Stimulated activated CD8-positive, alpha-beta memory T cell treated with anti-CD3 and anti-CD28 coated beads, Interleukin-7, amount 100 ng/mL, for 48 hours (primary cell): ENCODE measurements around the gene FCRL4.

Experiments
- DNase-seq, 2 donors: peaks; one replicate each; pipeline ENCODE4 v3.0.0-alpha.2; 2020; ENCODE audit warnings: low read depth in 1 of 2; ENCODE audit errors: extremely low read depth in 1 of 2

FCRL4 gene

DNA sequence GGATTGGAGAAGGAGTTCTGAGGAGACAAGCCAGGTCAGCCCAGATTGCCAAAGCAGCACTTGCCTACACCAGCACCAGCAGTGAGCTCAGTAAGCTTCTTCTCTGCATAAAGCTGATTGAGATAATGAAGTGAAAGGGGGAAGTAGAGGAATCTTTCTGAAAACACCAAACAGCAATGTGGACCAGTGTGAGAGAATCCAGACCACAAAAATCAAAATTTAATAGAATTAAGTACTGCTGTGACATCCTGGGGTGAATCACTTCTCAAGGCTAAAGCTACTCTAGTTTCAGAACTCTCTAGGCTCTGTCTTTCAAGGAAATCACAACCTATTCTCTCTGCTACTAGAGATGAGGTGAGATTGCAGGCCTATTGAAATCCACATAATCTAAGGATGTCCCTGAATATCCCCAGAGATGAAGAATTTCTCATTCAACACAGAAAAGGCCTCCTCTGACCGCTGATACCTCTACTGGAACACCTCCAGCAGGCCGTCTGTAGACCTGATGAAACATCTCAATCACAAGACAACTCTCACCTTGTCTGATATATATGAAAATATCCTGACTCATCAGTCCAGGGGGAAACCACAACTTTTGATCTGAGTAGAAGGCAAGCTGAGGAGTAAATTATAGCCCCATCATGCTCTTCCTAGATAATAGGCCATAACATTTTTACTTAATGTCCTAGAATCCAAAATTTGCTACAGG lies at the start of gene FCRL4:
Gene FCRL4 (minus strand): TSS at position 127 of the 709 bp plus-strand sequence. CDS start 141 bp downstream, outside the sequence.
- no peak for DNase-seq

DNA sequence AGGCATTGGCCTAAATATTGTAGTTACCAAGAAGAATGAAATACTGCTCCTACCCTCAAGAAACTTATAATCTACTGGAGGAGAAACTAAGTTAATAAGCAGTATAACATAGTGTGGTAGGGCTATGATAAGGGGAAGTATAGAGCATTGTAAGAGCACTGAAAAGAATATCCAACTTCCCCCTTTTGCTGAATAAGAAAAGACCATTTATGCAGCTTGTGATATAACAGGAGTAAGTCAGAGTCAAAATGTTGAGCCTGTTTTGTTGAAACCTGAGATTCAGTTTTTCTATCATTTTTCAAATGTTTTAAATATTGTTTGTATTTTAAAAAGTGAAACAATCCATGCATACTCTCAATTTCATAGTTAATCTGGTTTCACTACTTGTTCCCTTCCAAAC lies 48.3 kb upstream of the FCRL4 start:
- DNase-seq: no peak

- DNase-seq: no peak
These were observed 43.3 kb upstream of the FCRL4 start for GRCh38 chr1:157641177-157641576.

DNA sequence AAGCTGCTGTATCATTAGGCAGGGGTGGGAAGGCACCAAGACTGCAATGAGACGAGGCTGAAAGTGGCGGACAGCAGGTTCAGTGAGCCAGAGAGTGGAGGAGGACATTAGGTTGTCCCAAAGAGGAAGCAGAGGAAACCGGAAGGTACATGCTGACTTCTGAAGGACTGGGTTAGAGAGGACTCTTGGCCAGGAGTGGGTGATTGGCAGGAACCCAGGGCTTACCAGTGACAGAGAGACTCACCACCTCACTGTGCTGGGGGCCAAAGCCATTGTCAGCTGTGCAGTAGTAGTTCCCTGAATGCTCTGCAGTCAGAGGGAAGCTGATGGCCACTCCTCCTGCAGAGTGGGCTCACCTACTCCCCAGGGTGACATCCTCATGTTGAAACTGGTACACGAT lies 41.9 kb upstream of the FCRL4 start:
- DNase-seq: no peak

GRCh38 chr1:157628773-157629172 lies 30.9 kb upstream of the FCRL4 start:
- DNase-seq: no peak

DNA sequence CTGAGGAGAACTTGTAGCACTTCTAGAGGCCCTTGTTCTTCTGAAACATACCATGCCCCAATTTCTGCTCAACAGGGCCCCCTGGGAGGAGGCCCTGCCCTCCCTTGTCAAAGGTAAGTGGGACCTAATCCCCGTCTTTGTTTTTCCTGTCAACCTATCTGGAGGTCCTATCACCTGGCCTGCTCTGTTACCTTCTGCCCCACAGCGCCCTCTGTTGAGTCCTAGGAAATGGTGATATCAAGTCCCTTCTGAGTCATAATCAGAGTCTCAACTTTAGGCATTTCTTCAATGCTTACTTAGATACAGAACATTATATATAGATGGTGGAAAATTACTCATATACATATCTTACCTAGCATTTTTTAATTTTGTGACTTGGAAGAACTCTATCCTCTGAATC lies 28.2 kb upstream of the FCRL4 start:
- DNase-seq: peak; percentile 0 to 13

- no peak for DNase-seq
These were observed 26.6 kb upstream of the FCRL4 start for GRCh38 chr1:157624471-157624870.

- no peak for DNase-seq
These were observed 24.6 kb upstream of the FCRL4 start for GRCh38 chr1:157622471-157622870.

- DNase-seq: no peak
These were observed 20.3 kb upstream of the FCRL4 start for GRCh38 chr1:157618190-157618589.

DNA sequence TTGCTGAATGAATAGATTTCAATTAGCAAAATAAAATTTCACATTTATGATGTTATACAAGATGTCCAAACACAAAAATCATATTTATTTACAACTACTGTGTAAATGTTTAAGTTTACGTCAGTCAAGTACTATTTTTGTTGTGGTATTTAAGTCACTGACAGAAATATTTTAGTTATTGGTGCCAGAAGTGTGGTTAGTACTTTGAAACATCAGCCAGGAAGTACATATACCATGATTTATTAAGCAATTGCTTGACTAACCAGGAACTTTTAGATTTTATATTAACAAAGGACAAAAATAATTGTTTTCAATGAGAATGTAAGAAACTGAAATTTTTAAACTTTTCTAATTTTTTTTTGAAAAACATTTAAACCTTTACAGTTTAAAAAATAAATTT lies 2.4 kb upstream of the FCRL4 start:
- no peak for DNase-seq

DNA sequence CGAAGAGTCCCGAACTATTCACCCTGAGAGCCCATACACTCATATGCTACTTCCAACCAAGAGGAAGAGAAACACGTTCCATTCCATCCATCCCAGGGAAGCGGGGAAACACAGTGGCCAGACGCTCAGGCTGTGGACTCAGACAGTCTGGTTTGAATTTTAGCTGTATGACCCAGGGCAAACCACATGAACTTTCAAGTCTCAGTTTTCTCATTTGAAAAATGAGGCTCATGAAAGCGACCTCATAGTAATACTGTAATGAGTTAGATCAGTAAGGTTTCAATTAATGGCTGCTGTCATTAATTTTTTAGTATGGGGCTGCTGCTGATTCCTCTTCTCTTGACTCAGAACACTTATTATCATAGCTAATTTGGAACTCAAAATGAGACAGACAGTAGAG lies 1.5 kb downstream of the FCRL4 start:
- no peak for DNase-seq

DNA sequence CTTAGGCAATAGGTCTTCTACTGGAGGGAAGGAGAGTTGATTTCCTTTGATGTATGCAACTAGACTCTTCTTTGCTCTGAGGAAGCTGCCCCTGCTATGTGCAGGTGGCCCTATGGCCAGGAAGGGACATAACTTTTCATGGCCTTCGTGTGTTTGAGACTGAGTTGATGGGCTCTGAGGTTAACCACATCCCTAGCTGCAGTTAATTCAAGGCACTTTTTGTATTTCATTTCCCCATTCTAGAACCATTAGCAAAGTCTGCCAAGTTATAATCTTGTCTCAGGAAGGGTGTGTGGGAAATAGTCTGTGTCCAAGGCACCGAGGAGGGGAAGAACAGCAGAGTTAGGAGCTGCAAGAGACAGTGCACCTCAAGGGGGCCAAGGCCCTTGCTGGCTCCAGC lies 2.5 kb downstream of the FCRL4 start:
- no peak for DNase-seq

DNA sequence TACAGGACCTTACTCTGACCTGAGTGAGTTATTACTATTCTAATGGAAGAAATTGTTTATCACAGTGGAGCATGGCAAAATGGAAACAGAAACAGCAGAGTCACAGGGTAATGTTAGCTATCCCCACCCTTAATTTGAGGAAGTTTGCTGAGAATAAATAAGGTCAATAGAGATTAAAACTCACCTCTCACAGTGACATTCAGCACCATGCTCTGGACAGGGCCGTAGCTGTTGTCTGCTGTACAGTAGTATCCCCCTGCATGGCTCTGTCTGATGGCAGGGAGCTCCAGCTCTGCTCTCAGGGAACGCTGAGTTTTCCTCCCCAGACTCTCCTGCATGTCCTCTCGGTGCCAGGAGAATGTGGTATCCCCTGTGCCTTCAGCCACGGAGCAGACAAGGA lies 11.9 kb downstream of the FCRL4 start:
- no peak for DNase-seq

- DNase-seq: no peak
These were observed 13.4 kb downstream of the FCRL4 start for GRCh38 chr1:157584503-157584902.

GRCh38 chr1:157580828-157581210 lies 17.1 kb downstream of the FCRL4 start:
- DNase-seq: no peak

DNA sequence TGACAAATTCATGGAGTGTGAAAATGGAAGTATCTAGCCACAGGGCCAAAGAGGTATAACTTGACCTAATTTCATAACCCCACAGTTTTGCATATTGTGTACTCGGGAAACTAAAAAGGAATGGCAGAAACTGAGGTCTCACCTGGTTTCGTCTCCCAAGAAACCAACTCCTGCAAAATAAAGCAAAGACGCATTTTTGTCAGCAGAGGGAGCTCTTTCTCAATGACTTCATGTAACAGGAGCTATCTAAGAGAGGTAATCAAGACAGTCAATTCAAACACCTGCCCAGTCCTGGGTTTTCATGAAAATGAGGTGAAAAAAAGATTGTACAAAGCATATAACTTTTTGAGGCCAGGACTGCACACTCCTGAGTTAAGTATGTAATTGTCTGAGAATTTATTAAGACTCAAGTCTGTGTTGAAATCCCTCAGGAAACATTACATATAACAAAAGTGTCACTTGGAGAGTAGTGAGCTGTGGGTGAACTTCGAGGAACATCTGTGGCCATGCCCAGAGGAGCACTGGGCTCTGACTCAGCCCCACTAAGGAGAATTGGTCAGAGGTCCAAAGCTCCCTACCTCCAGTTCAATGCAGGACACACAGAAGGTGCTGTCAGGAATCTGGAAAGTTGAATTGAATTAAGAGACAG lies 17.6 kb downstream of the FCRL4 start:
- DNase-seq: no peak

DNA sequence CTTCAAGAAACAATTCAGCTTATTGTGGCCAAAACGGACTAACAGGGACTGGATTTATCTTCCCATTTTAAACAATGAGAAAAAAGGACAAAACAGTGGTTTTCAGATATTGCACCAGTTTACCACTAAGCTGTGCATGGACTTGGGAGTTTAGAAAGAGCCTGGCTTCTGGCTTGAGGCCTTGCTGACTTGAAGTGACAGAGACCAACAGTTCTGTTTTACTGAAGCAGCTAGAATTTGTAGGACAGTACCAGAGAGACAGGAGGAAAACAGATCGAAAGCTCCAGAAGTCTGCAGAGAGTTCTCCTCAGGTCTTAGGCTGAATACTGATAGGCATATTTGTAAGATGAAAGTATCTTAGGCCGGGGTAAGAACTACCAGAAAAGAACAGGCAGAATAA lies 20.5 kb downstream of the FCRL4 start:
- DNase-seq: no peak

DNA sequence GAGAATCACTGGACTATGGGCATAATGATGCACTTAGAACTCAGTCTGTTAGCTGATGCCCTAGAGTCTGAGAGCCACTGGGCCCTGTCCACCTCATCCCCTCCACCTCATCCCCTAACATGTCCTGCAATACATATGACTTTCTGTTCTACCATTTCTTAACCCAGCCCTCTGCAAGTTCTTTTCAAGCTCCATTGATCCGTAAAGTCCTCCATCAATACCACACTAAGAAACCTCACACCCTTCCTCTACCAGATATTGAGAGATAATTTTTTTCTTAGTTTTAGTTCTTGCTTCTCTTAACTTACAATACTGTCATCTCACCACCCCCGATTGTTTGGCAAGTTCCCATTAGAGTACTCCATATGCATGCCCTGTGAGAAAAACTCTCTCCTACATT lies 22.1 kb downstream of the FCRL4 start:
- DNase-seq: no peak

DNA sequence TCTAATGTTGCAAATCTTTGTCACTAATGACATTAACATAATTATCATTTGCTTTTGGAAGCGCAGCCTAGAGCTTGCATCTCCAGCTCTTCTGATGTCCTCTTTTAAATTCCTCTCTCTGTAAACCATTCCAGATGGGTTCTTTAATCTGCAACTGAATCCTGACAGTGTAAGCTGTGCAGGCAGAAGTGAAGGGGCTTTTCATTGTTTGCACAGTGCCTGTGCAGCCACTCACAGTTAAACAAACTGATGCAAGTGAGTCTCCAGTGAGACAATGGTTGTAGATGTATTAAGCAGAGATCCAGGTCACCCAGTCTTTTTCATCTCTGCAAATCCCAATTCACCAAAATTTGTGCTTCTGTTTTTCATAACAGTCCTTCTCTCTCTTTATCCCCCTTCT lies 23.0 kb downstream of the FCRL4 start:
- DNase-seq: no peak

- DNase-seq: no peak
These were observed 31.2 kb downstream of the FCRL4 start for GRCh38 chr1:157566484-157567300.

DNA sequence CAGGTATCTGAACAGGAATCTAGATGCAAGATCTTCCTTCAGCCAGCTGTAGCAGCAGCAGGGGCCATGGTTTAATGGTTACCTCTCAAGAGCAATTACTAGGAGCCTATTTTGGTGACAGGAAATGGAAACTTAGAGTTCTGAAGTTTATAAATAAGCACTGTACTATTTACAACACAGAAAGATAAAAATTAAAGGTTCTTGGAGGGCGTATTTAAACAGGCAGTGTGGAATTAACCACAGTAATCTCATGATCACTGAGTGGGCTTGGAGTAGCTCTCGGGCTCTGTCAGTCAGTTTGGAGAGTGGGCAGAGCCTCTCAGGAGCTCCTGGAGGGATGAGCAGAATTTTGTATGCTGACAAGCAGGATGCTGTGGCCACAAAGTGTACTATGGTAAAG lies 35.4 kb downstream of the FCRL4 start:
- no peak for DNase-seq

GRCh38 chr1:157558119-157558518 lies 39.8 kb downstream of the FCRL4 start:
- DNase-seq: no peak
